Measurements from ENCODE around the gene DHX35.

DHX35 gene

DNA sequence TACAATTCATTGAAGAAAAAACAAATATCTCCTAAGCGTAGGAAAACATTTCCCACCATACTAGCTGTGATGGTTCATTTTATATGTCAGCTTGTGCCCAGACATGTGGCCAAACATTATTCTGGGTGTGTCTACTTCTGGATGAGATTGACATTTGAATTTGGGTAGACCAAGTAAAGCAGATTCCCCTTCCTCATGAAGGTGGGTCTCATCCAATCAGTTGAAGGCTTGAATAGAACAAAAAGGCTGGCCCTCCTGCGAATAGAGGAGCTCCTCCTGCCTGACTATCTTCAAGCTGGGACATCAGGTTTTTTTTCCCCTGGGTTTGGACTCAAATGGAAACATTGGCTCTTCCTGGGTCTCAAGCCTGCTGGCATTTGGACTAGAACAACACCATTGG, 113.6 kb downstream of the DHX35 start:
- Histone ChIP-seq H3K27ac (no peak overlapping the region), H3K4me3 (no peak overlapping the region)
- DNase-seq (ENCODE audit: low spot score) = no peak
- TF ChIP-seq, protein P1, sequence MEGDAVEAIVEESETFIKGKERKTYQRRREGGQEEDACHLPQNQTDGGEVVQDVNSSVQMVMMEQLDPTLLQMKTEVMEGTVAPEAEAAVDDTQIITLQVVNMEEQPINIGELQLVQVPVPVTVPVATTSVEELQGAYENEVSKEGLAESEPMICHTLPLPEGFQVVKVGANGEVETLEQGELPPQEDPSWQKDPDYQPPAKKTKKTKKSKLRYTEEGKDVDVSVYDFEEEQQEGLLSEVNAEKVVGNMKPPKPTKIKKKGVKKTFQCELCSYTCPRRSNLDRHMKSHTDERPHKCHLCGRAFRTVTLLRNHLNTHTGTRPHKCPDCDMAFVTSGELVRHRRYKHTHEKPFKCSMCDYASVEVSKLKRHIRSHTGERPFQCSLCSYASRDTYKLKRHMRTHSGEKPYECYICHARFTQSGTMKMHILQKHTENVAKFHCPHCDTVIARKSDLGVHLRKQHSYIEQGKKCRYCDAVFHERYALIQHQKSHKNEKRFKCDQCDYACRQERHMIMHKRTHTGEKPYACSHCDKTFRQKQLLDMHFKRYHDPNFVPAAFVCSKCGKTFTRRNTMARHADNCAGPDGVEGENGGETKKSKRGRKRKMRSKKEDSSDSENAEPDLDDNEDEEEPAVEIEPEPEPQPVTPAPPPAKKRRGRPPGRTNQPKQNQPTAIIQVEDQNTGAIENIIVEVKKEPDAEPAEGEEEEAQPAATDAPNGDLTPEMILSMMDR (IDR thresholded peaks at IDR 0.05) = no peak

DNA sequence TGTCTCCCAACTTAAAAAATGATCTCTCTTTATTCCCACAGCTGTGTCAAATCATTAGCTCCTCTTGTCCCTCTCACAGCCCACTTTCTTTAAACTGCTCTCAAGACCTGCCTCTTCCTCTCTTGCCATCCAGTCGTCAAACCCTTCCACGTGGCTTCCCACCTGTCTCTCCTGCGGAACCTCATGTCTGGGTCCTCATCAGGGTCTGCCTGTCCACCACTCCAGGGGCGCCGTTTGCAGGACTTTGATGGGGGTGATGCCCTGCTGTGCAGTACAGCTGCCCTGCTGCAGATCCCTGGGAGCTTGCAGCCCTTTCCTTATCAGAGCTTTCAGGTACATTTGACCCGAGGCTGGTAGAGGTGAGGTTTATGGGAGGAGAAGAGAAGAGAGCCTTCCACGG, 114.8 kb downstream of the DHX35 start:
- Histone ChIP-seq H3K4me3 (no peak overlapping the region), H3K27ac (no peak overlapping the region)
- DNase-seq (ENCODE audit: low spot score) = no peak
- TF ChIP-seq, protein P1 (IDR thresholded peaks at IDR 0.05) = no peak

DNA sequence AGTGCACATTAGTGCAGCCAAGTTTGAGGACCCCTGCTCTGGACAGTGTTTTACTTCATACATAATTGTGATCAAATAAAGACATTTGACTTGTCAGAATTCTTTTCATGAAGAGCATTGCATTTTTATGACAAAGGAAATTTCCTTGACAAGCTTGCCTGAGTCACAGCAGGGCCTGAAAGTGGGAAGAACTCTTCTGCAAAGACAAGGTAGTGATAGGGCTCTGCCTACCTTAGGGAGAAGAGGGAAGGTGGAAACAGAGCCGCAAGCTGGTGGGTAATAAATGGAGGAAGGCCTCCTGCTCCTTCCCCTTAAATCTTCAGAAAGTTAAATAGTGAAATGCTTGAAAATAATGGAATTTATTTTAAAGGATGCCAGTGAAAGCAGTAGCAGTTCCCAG, 118.2 kb downstream of the DHX35 start:
- TF ChIP-seq, protein P1 (IDR thresholded peaks at IDR 0.05) = no peak
- DNase-seq (ENCODE audit: low spot score) = no peak
- H3K4me3 ChIP-seq = no peak overlapping the region

DNA sequence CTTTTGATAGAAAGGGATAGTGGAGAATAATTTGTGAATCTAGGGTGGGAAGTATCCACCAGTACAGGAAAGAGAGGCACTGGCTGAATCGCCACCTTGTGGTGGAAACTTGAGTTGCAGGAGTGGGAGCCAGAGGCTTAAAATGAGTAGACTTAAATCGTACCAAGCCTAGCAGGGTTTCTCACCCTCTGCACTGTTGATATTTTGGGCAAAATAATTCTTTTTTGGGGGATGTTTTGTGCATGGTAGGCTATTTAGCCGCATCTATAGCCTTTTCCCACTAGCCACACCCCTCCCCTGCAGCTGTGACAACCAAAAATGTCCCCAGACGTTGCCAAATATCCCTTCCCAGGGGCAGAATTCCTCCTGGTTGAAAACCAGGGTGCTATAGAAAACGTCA, 119.1 kb downstream of the DHX35 start:
- Histone ChIP-seq H3K27ac (no peak overlapping the region), H3K4me3 (no peak overlapping the region)
- DNase-seq (ENCODE audit: low spot score) = no peak
- TF ChIP-seq, protein P1 (IDR thresholded peaks at IDR 0.05) = peak; percentile 90

More for the DNA sequence above, 118.2 kb downstream of the DHX35 start:
- H3K27ac ChIP-seq = no peak overlapping the region

DNA sequence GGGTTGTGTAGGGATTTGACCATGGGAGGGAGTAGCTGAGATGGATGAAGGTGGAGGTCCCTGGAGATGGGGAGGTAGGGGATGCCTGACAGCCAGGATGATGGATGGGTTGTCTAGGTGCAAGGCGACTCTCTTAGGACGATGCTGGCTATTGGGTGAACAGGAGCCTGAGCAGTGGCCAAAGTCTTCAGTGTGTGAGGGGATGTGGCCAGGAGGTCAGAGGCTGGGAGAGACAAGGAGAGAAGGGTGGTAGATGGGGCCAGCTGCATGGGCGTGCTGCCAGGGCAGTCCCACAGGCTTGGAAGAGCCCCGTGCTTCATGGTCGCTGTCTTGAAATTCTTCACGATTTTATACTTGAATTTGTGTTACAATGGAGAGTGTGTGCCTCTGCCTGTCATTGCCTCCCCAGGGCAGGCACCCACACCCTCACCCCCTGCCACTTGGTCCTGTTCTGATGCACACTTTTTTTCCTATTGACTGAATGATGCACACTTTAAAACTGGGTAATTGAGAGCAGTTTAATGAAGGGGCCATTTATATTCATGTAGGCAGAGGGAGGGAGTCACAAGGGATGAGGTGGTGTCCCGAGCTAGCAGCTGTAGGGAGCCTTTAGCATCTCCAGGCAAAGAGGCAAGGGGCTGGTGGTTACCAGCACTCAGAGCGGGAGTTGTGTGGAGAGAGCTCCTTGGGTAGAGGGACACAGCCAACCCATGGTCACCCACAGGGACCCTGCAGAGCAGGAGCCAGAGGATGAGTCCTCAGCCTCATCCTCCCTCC, 120.7 kb downstream of the DHX35 start:
- Histone ChIP-seq H3K27ac (no peak overlapping the region), H3K4me3 (no peak overlapping the region)
- DNase-seq (ENCODE audit: low spot score) = no peak
- TF ChIP-seq, protein P1 (IDR thresholded peaks at IDR 0.05) = no peak

DNA sequence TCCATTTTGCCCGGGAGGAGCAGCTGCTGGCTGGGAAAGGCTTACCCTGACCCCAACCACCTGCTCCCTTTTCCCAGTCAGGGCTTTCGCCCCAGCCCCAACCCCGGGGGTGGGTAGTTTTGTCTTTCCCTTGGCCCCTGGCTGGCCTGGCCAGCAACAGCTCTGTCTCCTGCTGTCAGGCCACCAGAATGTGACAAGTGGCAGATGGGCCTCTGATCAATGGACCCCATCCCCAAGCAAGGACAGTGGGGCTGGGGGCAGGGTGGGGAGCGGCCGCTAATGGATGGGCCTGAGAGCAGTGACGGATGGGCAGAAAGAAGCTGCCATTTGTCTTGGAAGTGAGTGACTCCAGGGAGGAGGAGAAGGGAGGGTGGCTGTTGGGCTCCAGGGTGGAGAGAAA, 121.6 kb downstream of the DHX35 start:
- Histone ChIP-seq H3K4me3 (no peak overlapping the region), H3K27ac (no peak overlapping the region)
- TF ChIP-seq, protein P1 (IDR thresholded peaks at IDR 0.05) = no peak
- DNase-seq (ENCODE audit: low spot score) = no peak

DNA sequence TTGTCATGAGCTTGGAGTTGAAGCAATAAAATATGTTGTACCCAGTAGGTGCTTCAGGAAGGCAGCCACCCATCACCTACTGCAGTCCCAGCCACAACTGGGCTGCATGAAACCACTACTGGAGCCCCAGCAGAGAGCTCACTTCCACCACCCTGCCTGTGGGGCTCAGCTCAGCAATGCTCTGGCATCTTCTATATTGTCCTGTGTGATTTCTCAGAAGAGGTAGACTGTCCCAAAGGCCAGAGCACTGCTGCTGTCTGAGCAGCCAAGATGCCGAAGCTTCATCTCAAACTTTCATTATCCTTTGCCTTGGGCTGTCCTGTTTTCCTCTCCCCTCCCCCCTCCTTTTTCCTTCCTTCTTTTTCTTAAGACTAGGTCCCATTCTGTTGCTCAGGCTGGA, 126.9 kb downstream of the DHX35 start:
- Histone ChIP-seq H3K27ac (no peak overlapping the region), H3K4me3 (no peak overlapping the region)
- TF ChIP-seq, protein P1 (IDR thresholded peaks at IDR 0.05) = no peak
- no peak for DNase-seq (ENCODE audit: low spot score)
